Measurements from ENCODE around the gene PAGR1.
"Not testable (repeated sequence)": the region's sequence is repeated elsewhere in the genome, so short reads cannot be mapped to it uniquely, and the experiment has no call there.

PAGR1 gene

GRCh38 chr16:29784157-29784556, 31.8 kb upstream of the PAGR1 start:
- no peak for TF ChIP-seq TSHZ1 (tag by site-specific recombination; IDR thresholded peaks at IDR 0.05; ENCODE audit: borderline replicate concordance)
- TF ChIP-seq BCL6B (tag by site-specific recombination; IDR thresholded peaks at IDR 0.05), result no peak
- 0 out of 2 replicates have a peak, but pooled peaks have one; percentile 14 for TF ChIP-seq PRDM1 (tag by site-specific recombination; IDR thresholded peaks at IDR 0.05)
- TF ChIP-seq ZNF621 (tag by site-specific recombination; IDR thresholded peaks at IDR 0.05), result no peak
- TF ChIP-seq ZNF600 (tag by site-specific recombination; IDR thresholded peaks at IDR 0.05), result peak; percentile 47; the same call in 1 of the 2 replicates
- no peaks in the 10 kb centered on the region for H3K9me3 ChIP-seq (ENCODE audit: control insufficient read depth, insufficient read depth, low read depth, low read length)
- no peak overlapping the region for H3K4me3 ChIP-seq (ENCODE audit: low read depth, low read length)
- H3K27ac ChIP-seq (ENCODE audit: extremely low read depth, low read depth, low read length), result no peak overlapping the region
- POLR2A ChIA-PET, result no interaction called here
- CTCF ChIA-PET, result no interaction called here
- H3K4me1 ChIP-seq (ENCODE audit: control insufficient read depth, insufficient read depth, low read length), result peaks cover 4% of the 10 kb centered on the region; the same call in 1 of the 2 replicates
- H3K36me3 ChIP-seq (ENCODE audit: control insufficient read depth in 2 of 2, insufficient read depth in 1 of 2, low read length in 2 of 2), result no peaks in the 10 kb centered on the region

GRCh38 chr16:29784901-29785500, 31.0 kb upstream of the PAGR1 start:
- Histone ChIP-seq H3K9me3 (ENCODE audit: control insufficient read depth, insufficient read depth, low read depth, low read length) (no peaks in the 10 kb centered on the region), H3K27ac (ENCODE audit: extremely low read depth, low read depth, low read length) (no peak overlapping the region), H3K4me1 (ENCODE audit: control insufficient read depth, insufficient read depth, low read length) (peaks cover 5% of the 10 kb centered on the region; the same call in 1 of the 2 replicates), H3K36me3 (ENCODE audit: control insufficient read depth in 2 of 2, insufficient read depth in 1 of 2, low read length in 2 of 2) (no peaks in the 10 kb centered on the region), H3K4me3 (ENCODE audit: low read depth, low read length) (no peak overlapping the region)
- ChIA-PET CTCF (interaction anchor here (0.6 to 0.8 kb wide), 2 partner anchors 75 to 256 kb away, joined by 3 to 6 read pairs; no protein-coding TSS in a partner anchor), POLR2A (no interaction called here)
- TF ChIP-seq ZBTB20 (tag by site-specific recombination; IDR thresholded peaks at IDR 0.05) (no peak), ZNF155 (tag by site-specific recombination; IDR thresholded peaks at IDR 0.05) (no peak), ZNF707 (tag by site-specific recombination; IDR thresholded peaks at IDR 0.05) (no peak), ZNF398 (tag by site-specific recombination; IDR thresholded peaks at IDR 0.05) (no peak), ZNF175 (tag by site-specific recombination; IDR thresholded peaks at IDR 0.05) (no peak), TCF7L2 (IDR thresholded peaks at IDR 0.05; ENCODE audit: borderline replicate concordance, low read depth, low read length) (no peak)
- TF ChIP-seq, protein P1, sequence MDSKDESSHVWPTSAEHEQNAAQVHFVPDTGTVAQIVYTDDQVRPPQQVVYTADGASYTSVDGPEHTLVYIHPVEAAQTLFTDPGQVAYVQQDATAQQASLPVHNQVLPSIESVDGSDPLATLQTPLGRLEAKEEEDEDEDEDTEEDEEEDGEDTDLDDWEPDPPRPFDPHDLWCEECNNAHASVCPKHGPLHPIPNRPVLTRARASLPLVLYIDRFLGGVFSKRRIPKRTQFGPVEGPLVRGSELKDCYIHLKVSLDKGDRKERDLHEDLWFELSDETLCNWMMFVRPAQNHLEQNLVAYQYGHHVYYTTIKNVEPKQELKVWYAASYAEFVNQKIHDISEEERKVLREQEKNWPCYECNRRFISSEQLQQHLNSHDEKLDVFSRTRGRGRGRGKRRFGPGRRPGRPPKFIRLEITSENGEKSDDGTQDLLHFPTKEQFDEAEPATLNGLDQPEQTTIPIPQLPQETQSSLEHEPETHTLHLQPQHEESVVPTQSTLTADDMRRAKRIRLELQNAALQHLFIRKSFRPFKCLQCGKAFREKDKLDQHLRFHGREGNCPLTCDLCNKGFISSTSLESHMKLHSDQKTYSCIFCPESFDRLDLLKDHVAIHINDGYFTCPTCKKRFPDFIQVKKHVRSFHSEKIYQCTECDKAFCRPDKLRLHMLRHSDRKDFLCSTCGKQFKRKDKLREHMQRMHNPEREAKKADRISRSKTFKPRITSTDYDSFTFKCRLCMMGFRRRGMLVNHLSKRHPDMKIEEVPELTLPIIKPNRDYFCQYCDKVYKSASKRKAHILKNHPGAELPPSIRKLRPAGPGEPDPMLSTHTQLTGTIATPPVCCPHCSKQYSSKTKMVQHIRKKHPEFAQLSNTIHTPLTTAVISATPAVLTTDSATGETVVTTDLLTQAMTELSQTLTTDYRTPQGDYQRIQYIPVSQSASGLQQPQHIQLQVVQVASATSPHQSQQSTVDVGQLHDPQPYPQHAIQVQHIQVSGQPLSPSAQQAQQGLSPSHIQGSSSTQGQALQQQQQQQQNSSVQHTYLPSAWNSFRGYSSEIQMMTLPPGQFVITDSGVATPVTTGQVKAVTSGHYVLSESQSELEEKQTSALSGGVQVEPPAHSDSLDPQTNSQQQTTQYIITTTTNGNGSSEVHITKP (tag by site-specific recombination; IDR thresholded peaks at IDR 0.05), result no peak
- TF ChIP-seq, protein P2, sequence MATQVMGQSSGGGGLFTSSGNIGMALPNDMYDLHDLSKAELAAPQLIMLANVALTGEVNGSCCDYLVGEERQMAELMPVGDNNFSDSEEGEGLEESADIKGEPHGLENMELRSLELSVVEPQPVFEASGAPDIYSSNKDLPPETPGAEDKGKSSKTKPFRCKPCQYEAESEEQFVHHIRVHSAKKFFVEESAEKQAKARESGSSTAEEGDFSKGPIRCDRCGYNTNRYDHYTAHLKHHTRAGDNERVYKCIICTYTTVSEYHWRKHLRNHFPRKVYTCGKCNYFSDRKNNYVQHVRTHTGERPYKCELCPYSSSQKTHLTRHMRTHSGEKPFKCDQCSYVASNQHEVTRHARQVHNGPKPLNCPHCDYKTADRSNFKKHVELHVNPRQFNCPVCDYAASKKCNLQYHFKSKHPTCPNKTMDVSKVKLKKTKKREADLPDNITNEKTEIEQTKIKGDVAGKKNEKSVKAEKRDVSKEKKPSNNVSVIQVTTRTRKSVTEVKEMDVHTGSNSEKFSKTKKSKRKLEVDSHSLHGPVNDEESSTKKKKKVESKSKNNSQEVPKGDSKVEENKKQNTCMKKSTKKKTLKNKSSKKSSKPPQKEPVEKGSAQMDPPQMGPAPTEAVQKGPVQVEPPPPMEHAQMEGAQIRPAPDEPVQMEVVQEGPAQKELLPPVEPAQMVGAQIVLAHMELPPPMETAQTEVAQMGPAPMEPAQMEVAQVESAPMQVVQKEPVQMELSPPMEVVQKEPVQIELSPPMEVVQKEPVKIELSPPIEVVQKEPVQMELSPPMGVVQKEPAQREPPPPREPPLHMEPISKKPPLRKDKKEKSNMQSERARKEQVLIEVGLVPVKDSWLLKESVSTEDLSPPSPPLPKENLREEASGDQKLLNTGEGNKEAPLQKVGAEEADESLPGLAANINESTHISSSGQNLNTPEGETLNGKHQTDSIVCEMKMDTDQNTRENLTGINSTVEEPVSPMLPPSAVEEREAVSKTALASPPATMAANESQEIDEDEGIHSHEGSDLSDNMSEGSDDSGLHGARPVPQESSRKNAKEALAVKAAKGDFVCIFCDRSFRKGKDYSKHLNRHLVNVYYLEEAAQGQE (tag by site-specific recombination; IDR thresholded peaks at IDR 0.05), result no peak

- H3K36me3 ChIP-seq (ENCODE audit: control insufficient read depth in 2 of 2, insufficient read depth in 1 of 2, low read length in 2 of 2); H3K9me3 ChIP-seq (ENCODE audit: control insufficient read depth, insufficient read depth, low read depth, low read length); CTCF ChIA-PET; H3K4me1 ChIP-seq (ENCODE audit: control insufficient read depth, insufficient read depth, low read length); H3K27ac ChIP-seq (ENCODE audit: extremely low read depth, low read depth, low read length); POLR2A ChIA-PET; H3K4me3 ChIP-seq (ENCODE audit: low read depth, low read length): not testable (repeated sequence)
Observed at GRCh38 chr16:29787155-29787554, 28.8 kb upstream of the PAGR1 start.
